Neural cell (in vitro differentiated cells): ENCODE data around the gene ZNF804B.

Experiments
- CTCF ChIP-seq: fragments of 450-650 bp; IDR thresholded peaks from 2 replicates; pipeline ENCODE4 v1.5.1; 2014; ENCODE audit warnings: antibody characterized with exemption, mild to moderate bottlenecking, moderate library complexity; ENCODE audit not compliant: poor library complexity, severe bottlenecking
- EP300 ChIP-seq: fragments of 450-650 bp; conservative IDR thresholded peaks from 2 replicates; pipeline ENCODE4 v1.6.1; 2014; ENCODE audit warnings: antibody characterized with exemption, mild to moderate bottlenecking, moderate library complexity; ENCODE audit not compliant: poor library complexity, severe bottlenecking
- RAD21 ChIP-seq: fragments of 450-650 bp; conservative IDR thresholded peaks from 2 replicates; pipeline ENCODE4 v1.6.1; 2014; ENCODE audit warnings: antibody characterized with exemption, mild to moderate bottlenecking, moderate library complexity

GRCh38 chr7:89012016-89012415, 252.5 kb downstream of the ZNF804B start:
- TF ChIP-seq CTCF (no peak), RAD21 (no peak), EP300 (no peak)
